Measurements from ENCODE around the gene LRRC4C. TPM values are rescaled to one million over a fixed set of nuclear protein-coding genes. Genes with fewer than 3 reads are reported as not detected.

Gene LRRC4C
- total RNA-seq, 1 experiment from 2014 or later, result 0.13 TPM

- H3K27me3 ChIP-seq (ENCODE audit: insufficient read depth, low read length), result no peaks in the 10 kb centered on the region
- H4K5ac ChIP-seq (ENCODE audit: insufficient read length, low read depth, low read length), result no peak overlapping the region
- no peak overlapping the region for H2BK5ac ChIP-seq (ENCODE audit: insufficient read length, low read length)
- Mint-ChIP-seq H3K4me3 (no peak overlapping the region), H3K27ac (no peak overlapping the region), H3K27me3 (ENCODE audit: low read depth) (no peaks in the 10 kb centered on the region), H3K4me1 (no peaks in the 10 kb centered on the region), H3K9me3 (no peaks in the 10 kb centered on the region), H3K36me3 (ENCODE audit: insufficient read depth in 1 of 3, low read depth in 3 of 3) (no peaks in the 10 kb centered on the region)
- no peaks in the 10 kb centered on the region for H3K4me1 ChIP-seq (ENCODE audit: insufficient read depth, low read length)
- H4K91ac ChIP-seq (ENCODE audit: insufficient read length, low read depth, low read length), result no peak overlapping the region
- no peak overlapping the region for H2AK5ac ChIP-seq (ENCODE audit: insufficient read length, low read length)
- no CpG with 5 or more reads among the region's 1 CpG for WGBS (ENCODE audit: extremely low coverage, insufficient read length, low lambda C conversion rate)
- no peak overlapping the region for H2BK120ac ChIP-seq (ENCODE audit: low read depth, low read length, poor library complexity, severe bottlenecking)
- no peak for TF ChIP-seq CTCF (conservative IDR thresholded peaks at IDR 0.05)
- no peaks in the 10 kb centered on the region for H3K79me1 ChIP-seq (ENCODE audit: insufficient read depth, low read depth, low read length, poor library complexity, severe bottlenecking)
- no peaks in the 10 kb centered on the region for H3K79me2 ChIP-seq (ENCODE audit: insufficient read depth, low read length)
- H3K18ac ChIP-seq (ENCODE audit: insufficient read length, low read depth, low read length), result no peak overlapping the region
- H3K23me2 ChIP-seq (ENCODE audit: insufficient read length, low read depth, low read length, poor library complexity, severe bottlenecking), result no peaks in the 10 kb centered on the region
- no peak overlapping the region for H3K56ac ChIP-seq (ENCODE audit: insufficient read length, low read depth, low read length)
- H3T11ph ChIP-seq (ENCODE audit: low read length), result no peak overlapping the region
- H3K14ac ChIP-seq (ENCODE audit: insufficient read depth, low read length), result no peak overlapping the region
- no peak overlapping the region for H4K8ac ChIP-seq (replicated peaks; ENCODE audit: insufficient read length, low read depth, low read length)
- no peak overlapping the region for H3K4ac ChIP-seq (ENCODE audit: low read depth, low read length)
- H3K23ac ChIP-seq (ENCODE audit: insufficient read length, low read depth, low read length), result no peak overlapping the region
- no peak overlapping the region for H2BK15ac ChIP-seq (ENCODE audit: low read depth, low read length)
- H3K9me3 ChIP-seq (ENCODE audit: control insufficient read depth, low read depth, low read length), result no peaks in the 10 kb centered on the region
- DNase-seq, result no peak
- no peak overlapping the region for H3K27ac ChIP-seq (ENCODE audit: insufficient read length, low read depth, low read length)
- H3K4me2 ChIP-seq (ENCODE audit: insufficient read depth, insufficient read length, low read length), result no peak overlapping the region
- no peak overlapping the region for H2BK12ac ChIP-seq (ENCODE audit: insufficient read length, low read depth, low read length)
- H4K20me1 ChIP-seq (ENCODE audit: control insufficient read depth, insufficient read depth, insufficient read length), result no peaks in the 10 kb centered on the region
- H3K9ac ChIP-seq (ENCODE audit: extremely low read depth, insufficient read length, low read length), result no peak overlapping the region
- H2BK20ac ChIP-seq (ENCODE audit: low read depth, low read length, poor library complexity, severe bottlenecking), result no peak overlapping the region
- H2AFZ ChIP-seq (ENCODE audit: low read length), result no peak overlapping the region
Observed at GRCh38 chr11:40405614-40406013, 1053.8 kb downstream of the LRRC4C start.

Data from H9 (cell line).